Measurements from ENCODE around the gene ZNF410.
"Not testable (repeated sequence)": the region's sequence is repeated elsewhere in the genome, so short reads cannot be mapped to it uniquely, and the experiment has no call there.

Gene ZNF410, protein sequence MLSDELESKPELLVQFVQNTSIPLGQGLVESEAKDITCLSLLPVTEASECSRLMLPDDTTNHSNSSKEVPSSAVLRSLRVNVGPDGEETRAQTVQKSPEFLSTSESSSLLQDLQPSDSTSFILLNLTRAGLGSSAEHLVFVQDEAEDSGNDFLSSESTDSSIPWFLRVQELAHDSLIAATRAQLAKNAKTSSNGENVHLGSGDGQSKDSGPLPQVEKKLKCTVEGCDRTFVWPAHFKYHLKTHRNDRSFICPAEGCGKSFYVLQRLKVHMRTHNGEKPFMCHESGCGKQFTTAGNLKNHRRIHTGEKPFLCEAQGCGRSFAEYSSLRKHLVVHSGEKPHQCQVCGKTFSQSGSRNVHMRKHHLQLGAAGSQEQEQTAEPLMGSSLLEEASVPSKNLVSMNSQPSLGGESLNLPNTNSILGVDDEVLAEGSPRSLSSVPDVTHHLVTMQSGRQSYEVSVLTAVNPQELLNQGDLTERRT

GRCh38 chr14:73886449-73887317 lies at the start of gene ZNF410:
Gene ZNF410, plus strand, starts transcription at chr14:73886859. Its CDS starts 5,317 bp downstream, at chr14:73892176.
- DNase-seq (ENCODE audit: low read depth) = peak; percentile 77

- not testable (repeated sequence) for DNase-seq (ENCODE audit: low read depth)
Observed at GRCh38 chr14:73838293-73839034, 48.2 kb upstream of the ZNF410 start.

DNA sequence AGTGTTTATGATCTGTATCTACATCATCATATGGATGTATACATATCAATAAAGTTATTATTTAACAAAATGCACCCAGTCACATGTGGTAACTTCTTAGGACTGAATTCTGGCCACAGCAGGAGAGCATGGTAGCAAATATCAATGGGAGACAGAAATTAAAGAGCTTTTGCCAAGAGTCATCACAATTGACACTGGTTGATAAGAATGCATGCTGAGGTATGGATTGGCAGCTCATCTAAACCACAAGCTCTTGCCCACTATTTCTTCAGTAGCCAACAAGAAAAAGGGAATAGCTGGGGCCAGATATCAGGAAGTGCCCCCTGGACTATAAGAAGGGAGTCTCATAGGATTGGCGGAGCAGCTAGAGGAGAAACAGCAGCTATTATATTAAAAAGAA lies 44.5 kb upstream of the ZNF410 start:
- no peak for DNase-seq (ENCODE audit: low read depth)

GRCh38 chr14:73842851-73843250 lies 43.8 kb upstream of the ZNF410 start:
- no peak for DNase-seq (ENCODE audit: low read depth)

DNA sequence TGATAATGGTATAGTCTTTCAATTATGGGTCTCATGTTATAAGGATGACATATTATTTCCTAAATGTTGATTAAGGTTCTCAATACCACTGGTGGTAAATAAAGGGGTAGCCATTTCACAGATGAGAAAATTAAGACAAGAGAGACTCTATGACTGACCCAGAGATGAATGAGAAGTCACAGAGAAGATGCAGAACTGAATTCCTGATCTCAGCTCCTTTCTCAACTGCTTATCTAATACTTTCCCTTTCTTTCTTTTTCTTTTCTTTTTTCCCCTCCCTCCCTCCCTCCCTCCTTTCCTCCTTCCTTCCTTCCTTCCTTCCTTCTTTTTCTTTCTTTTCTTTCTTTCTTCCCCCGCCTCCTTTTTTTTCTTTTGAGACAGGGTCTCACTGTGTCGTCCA lies 43.4 kb upstream of the ZNF410 start:
- DNase-seq (ENCODE audit: low read depth) = no peak

GRCh38 chr14:73846947-73847346 lies 39.7 kb upstream of the ZNF410 start:
- DNase-seq (ENCODE audit: low read depth) = no peak

DNA sequence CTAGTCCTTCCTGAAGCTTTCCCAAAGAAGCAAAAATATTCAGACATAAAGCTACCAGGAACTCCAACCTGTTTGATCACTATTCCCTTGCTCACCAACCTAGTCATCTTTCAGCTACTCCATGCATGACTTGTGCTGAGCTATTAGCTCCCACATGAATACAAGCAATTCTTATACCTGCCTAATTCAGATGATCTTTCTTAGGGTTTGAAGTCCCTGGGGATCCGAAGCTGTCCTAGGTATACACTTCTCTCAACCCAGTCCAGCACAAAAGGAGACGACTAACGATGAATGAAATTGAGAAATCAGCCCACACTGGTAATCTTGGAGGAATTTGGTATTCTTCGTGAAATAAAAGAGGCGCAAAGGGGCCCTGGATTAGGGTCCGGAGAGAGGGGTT lies 35.7 kb upstream of the ZNF410 start:
- no peak for DNase-seq (ENCODE audit: low read depth)

- DNase-seq (ENCODE audit: low read depth) = peak; percentile 80
Observed at GRCh38 chr14:73851567-73852382, 34.9 kb upstream of the ZNF410 start, which contains the start of gene PTGR2. Gene PTGR2, plus strand, starts transcription at chr14:73851831. Its CDS starts 7,032 bp downstream, at chr14:73858863.

DNA sequence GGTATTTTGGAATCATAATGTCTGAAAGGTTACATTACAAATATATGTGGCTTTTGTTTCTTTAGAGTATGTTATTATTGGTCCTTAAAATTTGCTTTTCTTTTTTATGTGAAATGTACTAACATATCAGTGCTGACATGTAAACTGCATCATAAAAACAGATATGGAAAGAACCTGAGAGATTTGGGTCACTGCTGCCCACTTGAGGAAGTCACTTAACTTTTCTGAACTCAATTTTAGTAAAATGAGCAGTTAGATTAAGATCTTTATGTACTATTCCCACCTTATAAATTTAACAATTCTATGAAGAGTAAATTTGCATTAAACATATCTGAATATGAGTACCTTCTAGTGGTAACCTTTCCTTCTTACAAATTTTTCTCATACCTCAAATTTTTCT lies 27.5 kb upstream of the ZNF410 start:
- no peak for DNase-seq (ENCODE audit: low read depth)

DNA sequence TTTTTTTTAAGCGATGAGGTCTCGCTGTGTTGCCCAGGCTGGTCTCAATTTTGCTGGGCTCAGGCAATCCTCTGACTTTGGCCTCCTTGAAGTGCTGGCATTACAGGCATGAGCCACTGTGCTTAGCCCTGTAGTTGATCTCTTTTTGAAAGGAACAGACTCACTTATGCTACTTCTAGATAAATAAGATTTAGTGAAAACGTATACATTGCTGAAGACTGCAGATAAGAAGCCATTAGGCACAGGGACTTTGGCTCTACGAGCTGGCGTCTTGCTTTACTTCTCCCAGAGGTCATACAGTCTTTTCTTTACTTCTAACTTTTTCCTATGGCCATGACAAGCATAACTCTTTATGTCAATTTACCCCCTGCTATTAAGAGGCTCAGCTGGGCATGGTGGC lies 25.6 kb upstream of the ZNF410 start:
- DNase-seq (ENCODE audit: low read depth) = no peak

- DNase-seq (ENCODE audit: low read depth) = no peak
Observed at GRCh38 chr14:73862480-73862879, 24.2 kb upstream of the ZNF410 start.

DNA sequence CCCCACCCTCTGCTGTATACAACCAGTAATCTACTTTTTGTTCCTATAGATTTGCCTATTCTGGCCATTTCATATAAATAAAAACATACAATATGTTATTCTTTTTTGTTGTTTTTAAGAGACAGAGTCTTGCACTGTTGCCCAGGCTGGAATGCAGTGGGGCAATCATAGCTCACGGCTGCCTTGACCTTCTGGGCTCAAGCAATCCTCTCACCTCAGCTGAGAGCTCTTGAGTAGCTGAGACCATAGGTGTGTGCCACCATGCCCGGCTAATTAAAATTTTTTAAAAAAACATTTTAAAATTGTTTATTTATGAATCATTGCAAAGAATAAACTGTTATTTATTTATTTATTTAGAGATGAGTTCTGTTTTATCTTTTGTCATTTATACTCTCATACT lies 23.4 kb upstream of the ZNF410 start:
- no peak for DNase-seq (ENCODE audit: low read depth)

DNA sequence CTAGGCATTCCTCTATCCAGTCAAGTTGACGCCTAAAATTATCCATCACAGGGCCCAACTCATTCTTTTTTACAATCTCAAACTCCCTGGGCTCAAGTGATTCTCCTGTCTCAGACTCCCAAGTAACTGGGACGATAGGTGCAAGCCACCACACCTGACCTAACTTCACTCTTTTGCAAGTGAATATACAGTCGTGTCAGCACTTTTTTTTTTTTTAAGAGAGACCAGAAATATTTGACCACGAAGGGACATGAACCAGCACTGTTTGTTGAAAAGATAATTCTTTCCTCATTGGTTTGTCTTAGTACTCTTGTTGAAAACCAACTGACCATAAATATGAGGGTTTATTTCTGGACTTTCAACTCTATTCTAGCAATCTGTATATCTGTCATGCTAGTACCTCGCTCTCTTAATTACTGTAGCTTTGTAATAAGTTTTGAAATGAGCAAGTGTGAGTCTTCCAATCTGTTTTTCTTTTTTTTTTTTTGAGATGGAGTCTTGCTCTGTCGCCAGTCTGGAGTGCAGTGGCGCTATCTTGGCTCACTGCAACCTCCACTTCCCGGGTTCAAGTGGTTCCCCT lies 21.0 kb upstream of the ZNF410 start:
- no peak for DNase-seq (ENCODE audit: low read depth)

DNA sequence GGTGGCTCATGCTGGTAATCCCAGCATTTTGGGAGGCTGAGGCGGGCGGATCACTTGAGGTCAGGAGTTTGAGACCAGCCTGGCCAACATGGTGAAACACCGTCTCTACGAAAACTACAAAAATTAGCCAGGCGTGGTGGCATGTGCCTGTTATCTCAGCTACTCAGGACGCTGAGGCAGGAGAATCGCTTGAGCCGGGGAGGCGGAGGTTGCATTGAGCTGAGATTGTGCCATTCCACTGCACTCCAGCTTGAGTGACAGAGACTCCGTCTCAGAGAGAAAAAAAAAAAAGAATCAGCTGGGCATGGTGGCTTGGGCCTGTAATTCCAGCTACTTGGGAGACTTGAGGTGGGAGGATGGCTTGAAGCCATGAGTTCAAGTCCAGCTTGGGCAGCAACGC lies 16.9 kb upstream of the ZNF410 start:
- not testable (repeated sequence) for DNase-seq (ENCODE audit: low read depth)

DNA sequence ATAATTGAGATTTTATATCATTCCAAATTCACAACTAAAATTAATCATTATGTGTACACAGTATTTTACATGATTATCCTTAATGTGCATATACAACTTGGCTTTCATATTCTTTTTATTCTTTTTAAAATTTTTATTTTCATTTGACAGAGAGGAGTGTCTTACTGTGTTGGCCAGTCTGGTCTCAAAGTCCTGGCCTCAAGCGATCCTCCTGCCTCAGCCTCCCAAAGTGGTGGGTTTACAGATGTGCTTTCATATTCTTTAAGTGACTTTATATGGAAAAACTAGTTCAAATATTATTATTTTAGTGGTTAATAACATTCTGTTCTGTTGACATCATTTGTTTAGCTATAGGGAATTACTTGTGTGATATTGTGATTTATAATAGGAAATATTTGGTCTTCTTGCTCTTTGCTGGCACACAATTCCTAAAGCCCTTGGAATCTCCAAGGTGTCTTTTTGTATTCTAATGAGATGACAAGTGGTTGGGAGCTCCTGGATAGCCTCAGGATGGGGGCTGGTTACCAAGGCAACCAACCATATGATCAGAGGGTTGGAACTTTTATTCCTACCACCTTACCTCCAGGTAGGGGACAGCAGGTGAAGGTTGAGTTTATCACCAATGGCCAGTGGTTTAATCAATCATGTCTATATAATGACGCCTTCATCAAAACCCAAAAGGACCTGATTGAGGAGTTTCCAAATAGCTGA lies 16.0 kb upstream of the ZNF410 start:
- no peak for DNase-seq (ENCODE audit: low read depth)

- DNase-seq (ENCODE audit: low read depth) = no peak
Observed at GRCh38 chr14:73873660-73874059, 13.0 kb upstream of the ZNF410 start.

DNA sequence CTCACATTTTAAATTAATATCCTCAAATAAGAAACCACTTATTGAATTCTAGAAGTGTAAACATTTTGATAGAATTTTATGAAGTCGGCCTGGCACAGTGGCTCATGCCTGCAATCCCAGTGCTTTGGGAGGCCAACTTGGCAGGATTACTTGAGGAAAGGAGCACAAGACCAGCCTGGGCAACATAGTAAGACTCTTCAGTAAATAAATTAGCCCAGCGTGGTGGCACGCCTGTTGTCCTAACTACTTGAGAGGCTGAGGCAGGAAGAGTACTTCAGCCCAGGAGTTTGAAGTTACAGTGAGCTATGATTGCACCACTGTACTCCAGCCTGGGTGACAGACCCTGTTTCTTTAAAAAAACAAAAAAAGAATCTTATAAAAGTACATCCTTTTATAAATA lies 8.9 kb upstream of the ZNF410 start:
- no peak for DNase-seq (ENCODE audit: low read depth)

GRCh38 chr14:73878436-73878835 lies 8.2 kb upstream of the ZNF410 start:
- no peak for DNase-seq (ENCODE audit: low read depth)

GRCh38 chr14:73879027-73879426 lies 7.6 kb upstream of the ZNF410 start:
- DNase-seq (ENCODE audit: low read depth) = no peak

Data from stimulated activated CD8-positive, alpha-beta memory T cell treated with anti-CD3 and anti-CD28 coated beads, Interleukin-12 subunit alpha, Interleukin-12 subunit beta, amount 100 ng/mL, for 1 hour (primary cell).